HG02678 (cell line): Measurements from ENCODE around the gene CTBP2.
"Not testable (repeated sequence)": the region's sequence is repeated elsewhere in the genome, so short reads cannot be mapped to it uniquely, and the experiment has no call there.

Source experiments
- ATAC-seq: cut with Tn5 transposase; IDR thresholded peaks from one replicate; pipeline ENCODE4 v1.9.1; 2021; ENCODE audit warnings: mild to moderate bottlenecking, moderate library complexity; ENCODE audit not compliant: unreplicated experiment

CTBP2 gene

GRCh38 chr10:125160856-125161706, 718 bp upstream of the CTBP2 start:
- no peak for ATAC-seq

- ATAC-seq = no peak
These were observed 854 bp downstream of the CTBP2 start for GRCh38 chr10:125159486-125159931.

GRCh38 chr10:125158601-125159485, 1.5 kb downstream of the CTBP2 start:
- no peak for ATAC-seq

- ATAC-seq = no peak
These were observed 2.1 kb downstream of the CTBP2 start for GRCh38 chr10:125158275-125158600.

GRCh38 chr10:125157505-125157904, 2.9 kb downstream of the CTBP2 start:
- ATAC-seq = no peak

GRCh38 chr10:125156739-125157480, 3.5 kb downstream of the CTBP2 start:
- no peak for ATAC-seq

GRCh38 chr10:125156196-125156595, 4.2 kb downstream of the CTBP2 start:
- no peak for ATAC-seq

GRCh38 chr10:125155101-125155500, 5.3 kb downstream of the CTBP2 start:
- no peak for ATAC-seq

GRCh38 chr10:125154529-125154928, 5.8 kb downstream of the CTBP2 start:
- no peak for ATAC-seq

GRCh38 chr10:125153703-125154490, 6.5 kb downstream of the CTBP2 start:
- ATAC-seq = no peak

- ATAC-seq = no peak
These were observed 7.7 kb downstream of the CTBP2 start for GRCh38 chr10:125152450-125153368.

- no peak for ATAC-seq
These were observed 8.6 kb downstream of the CTBP2 start for GRCh38 chr10:125151553-125152449.

GRCh38 chr10:125151170-125151552, 9.2 kb downstream of the CTBP2 start:
- no peak for ATAC-seq

GRCh38 chr10:125150376-125151083, 9.8 kb downstream of the CTBP2 start:
- ATAC-seq = not testable (repeated sequence)

- no peak for ATAC-seq
These were observed 10.7 kb downstream of the CTBP2 start for GRCh38 chr10:125149680-125150047.

- ATAC-seq = no peak
These were observed 11.2 kb downstream of the CTBP2 start for GRCh38 chr10:125149036-125149679.

GRCh38 chr10:125148528-125148927, 11.8 kb downstream of the CTBP2 start:
- ATAC-seq = no peak
